Testis (tissue), 3 donors: ENCODE data around the gene DCLK2. TPM values are rescaled to one million over a fixed set of nuclear protein-coding genes. Genes with fewer than 3 reads are reported as not detected.

Experiments
- DNase-seq: peaks from one replicate; pipeline ENCODE4 v3.0.0-alpha.2; 2019
- H3K27ac ChIP-seq, 2 donors: fragments of 200-600 bp; sonication (generic); one replicate each; pipeline ENCODE4 v1.5.1; 2019
- H3K27me3 ChIP-seq: fragments of 200-600 bp; sonication (generic); one replicate; pipeline ENCODE4 v1.5.1; 2019
- H3K36me3 ChIP-seq: fragments of 200-600 bp; sonication (generic); one replicate; pipeline ENCODE4 v1.5.1; 2017; ENCODE audit warnings: low read depth; ENCODE audit errors: missing control alignments
- H3K4me1 ChIP-seq: fragments of 200-600 bp; sonication (generic); one replicate; pipeline ENCODE4 v1.5.1; 2019
- H3K4me3 ChIP-seq, 2 donors: fragments of 200-600 bp; sonication (generic); one replicate each; pipeline ENCODE4 v1.5.1; 2017 to 2019
- H3K9me3 ChIP-seq: fragments of 200-600 bp; sonication (generic); one replicate; pipeline ENCODE4 v1.5.1; 2017
- CTCF ChIP-seq, 3 experiments: fragments of 450-650 bp in 2 of 3; fragments of 200-600 bp in 1 of 3; sonication (generic) in 1 of 3; IDR thresholded peaks; one replicate each; pipeline ENCODE4 v1.5.1; 2016 to 2019; ENCODE audit warnings: antibody characterized with exemption in 3 of 3, mild to moderate bottlenecking in 2 of 3, moderate library complexity in 1 of 3
- POLR2A ChIP-seq: fragments of 450-650 bp; IDR thresholded peaks from one replicate; pipeline ENCODE4 v1.6.1; 2017; ENCODE audit warnings: antibody characterized with exemption, mild to moderate bottlenecking, moderate library complexity
- WGBS, 2 donors: methylation state at CpG; one replicate each; pipeline ENCODE4 v1.1.5; 2018; 5-methylcytosine and 5-hydroxymethylcytosine counted together
- intact Hi-C: fragments of 100-400 bp; cut with DNase I; formaldehyde crosslinking; loops from one replicate; pipeline ENCODE4 v1.15.1; 2023; ENCODE audit warnings: low total_unique reads
- polyA plus RNA-seq: library from polyadenylated mRNA; stranded (reverse); fragments of 350-450 nt; fragmentation: Illumina TruSeq; extraction: RNeasy Lipid Tissue Mini Kit (QIAGEN cat#74804); gene quantifications from one replicate; pipeline ENCODE4 v1.2.3, GENCODE V29; 2014; ENCODE audit warnings: low read depth, low replicate concordance; ENCODE audit not compliant: insufficient read depth
- total RNA-seq, 2 donors: library from RNA; depleted of rRNA; stranded (reverse); fragments of >200 nt; gene quantifications; one replicate each; pipeline ENCODE4 v1.2.3, GENCODE V29; 2016

The DCLK2 gene
- total and polyA plus RNA-seq, 3 donors from 2014 or later = 6.1 to 18.4 (median 14.8) TPM

- Histone ChIP-seq H3K27ac (no peak overlapping the region), H3K4me3 (no peak overlapping the region), H3K36me3 (no peaks in the 10 kb centered on the region), H3K4me1 (no peaks in the 10 kb centered on the region), H3K27me3 (no peaks in the 10 kb centered on the region), H3K9me3 (no peaks in the 10 kb centered on the region)
- DNase-seq = no peak
- intact Hi-C loops = no loop called here
- TF ChIP-seq POLR2A = no peak
- no peak for TF ChIP-seq CTCF (IDR thresholded peaks at IDR 0.05)
- WGBS, 2 donors = 92 to 96% methylated on average over 3 of the region's 3 CpGs
Observed at GRCh38 chr4:150051111-150051510, 27.1 kb upstream of the DCLK2 start.

GRCh38 chr4:150055467-150055866 is 22.8 kb upstream of the DCLK2 start:
- no peaks in the 10 kb centered on the region for H3K9me3 ChIP-seq
- H3K36me3 ChIP-seq = no peaks in the 10 kb centered on the region
- no peak overlapping the region for H3K27ac ChIP-seq
- intact Hi-C loops = no loop called here
- H3K27me3 ChIP-seq = no peaks in the 10 kb centered on the region
- DNase-seq = no peak
- H3K4me1 ChIP-seq = no peaks in the 10 kb centered on the region
- 77 to 88% methylated on average over 1 of the region's 1 CpG for WGBS, 2 donors
- TF ChIP-seq POLR2A (no peak), CTCF (IDR thresholded peaks at IDR 0.05) (no peak)
- H3K4me3 ChIP-seq = no peak overlapping the region

- intact Hi-C loops = no loop called here
- Histone ChIP-seq H3K36me3 (no peaks in the 10 kb centered on the region), H3K27ac (no peak overlapping the region), H3K4me3 (no peak overlapping the region), H3K4me1 (no peaks in the 10 kb centered on the region), H3K9me3 (no peaks in the 10 kb centered on the region), H3K27me3 (no peaks in the 10 kb centered on the region)
- TF ChIP-seq CTCF (IDR thresholded peaks at IDR 0.05) = no peak
- no peak for TF ChIP-seq POLR2A
- no peak for DNase-seq
Observed at GRCh38 chr4:150056569-150056968, 21.7 kb upstream of the DCLK2 start.

- Histone ChIP-seq H3K36me3 (no peaks in the 10 kb centered on the region), H3K4me3 (no peak overlapping the region), H3K4me1 (no peaks in the 10 kb centered on the region), H3K9me3 (no peaks in the 10 kb centered on the region), H3K27me3 (no peaks in the 10 kb centered on the region), H3K27ac (no peak overlapping the region)
- TF ChIP-seq CTCF (IDR thresholded peaks at IDR 0.05) (no peak), POLR2A (no peak)
- WGBS, 2 donors = 33 to 50% methylated on average over 1 of the region's 1 CpG
- intact Hi-C loops = no loop called here
- DNase-seq = no peak
Observed at GRCh38 chr4:150061086-150061776, 17.0 kb upstream of the DCLK2 start.

GRCh38 chr4:150063128-150063527 is 15.1 kb upstream of the DCLK2 start:
- H3K9me3 ChIP-seq = no peaks in the 10 kb centered on the region
- H3K4me3 ChIP-seq = no peak overlapping the region
- no peak for DNase-seq
- H3K27ac ChIP-seq = no peak overlapping the region
- no peaks in the 10 kb centered on the region for H3K36me3 ChIP-seq
- H3K27me3 ChIP-seq = no peaks in the 10 kb centered on the region
- TF ChIP-seq CTCF (IDR thresholded peaks at IDR 0.05) (no peak), POLR2A (no peak)
- intact Hi-C loops = no loop called here
- no peaks in the 10 kb centered on the region for H3K4me1 ChIP-seq
